Measurements from ENCODE around the gene CHRNA5.

The CHRNA5 gene

GRCh38 chr15:78638658-78639314 lies 73.5 kb downstream of the CHRNA5 start:
- DNase-seq (ENCODE audit: low read depth in 1 of 2, low spot score in 1 of 2): no peak

GRCh38 chr15:78640527-78641101 lies 75.3 kb downstream of the CHRNA5 start:
- DNase-seq (ENCODE audit: low read depth in 1 of 2, low spot score in 1 of 2): no peak

GRCh38 chr15:78641102-78641748 lies 75.9 kb downstream of the CHRNA5 start, which contains the start of gene CHRNB4:
CHRNB4 (minus strand) TSS chr15:78641210; CDS start chr15:78641133, 77 bp downstream.
- no peak for DNase-seq (ENCODE audit: low read depth in 1 of 2, low spot score in 1 of 2)

- DNase-seq (ENCODE audit: low read depth in 1 of 2, low spot score in 1 of 2): no peak
These were observed 76.5 kb downstream of the CHRNA5 start for GRCh38 chr15:78641749-78642275.

GRCh38 chr15:78642331-78642730 lies 77.0 kb downstream of the CHRNA5 start:
- DNase-seq (ENCODE audit: low read depth in 1 of 2, low spot score in 1 of 2): no peak
